ENCODE data around the gene SH2B3.

DNA sequence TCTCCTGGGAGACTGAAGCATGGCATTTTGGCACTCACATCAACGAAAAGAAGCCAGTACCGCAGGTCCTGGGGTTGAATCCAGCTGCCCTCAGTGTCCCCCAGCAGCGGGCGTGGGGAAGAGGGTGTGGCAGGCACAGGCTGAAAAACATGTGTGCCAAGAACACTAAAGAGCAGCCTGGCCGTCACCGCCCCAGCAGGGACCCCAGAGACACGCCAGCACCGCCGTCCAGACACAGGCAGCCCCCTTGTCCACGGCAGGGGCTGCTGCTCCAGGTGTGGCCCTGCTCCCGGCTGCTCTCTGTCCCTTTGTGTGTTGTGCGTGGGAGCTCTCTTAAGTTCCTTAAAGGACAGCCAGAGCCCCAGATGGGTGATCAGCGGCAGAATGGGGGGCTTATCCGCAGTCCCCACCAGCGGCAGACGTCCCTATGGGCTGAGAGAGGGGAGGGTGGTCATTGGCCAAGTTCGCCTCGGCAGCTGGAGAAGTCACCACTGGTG is 37.4 kb upstream of the SH2B3 start:
- TF ChIP-seq, protein P1, sequence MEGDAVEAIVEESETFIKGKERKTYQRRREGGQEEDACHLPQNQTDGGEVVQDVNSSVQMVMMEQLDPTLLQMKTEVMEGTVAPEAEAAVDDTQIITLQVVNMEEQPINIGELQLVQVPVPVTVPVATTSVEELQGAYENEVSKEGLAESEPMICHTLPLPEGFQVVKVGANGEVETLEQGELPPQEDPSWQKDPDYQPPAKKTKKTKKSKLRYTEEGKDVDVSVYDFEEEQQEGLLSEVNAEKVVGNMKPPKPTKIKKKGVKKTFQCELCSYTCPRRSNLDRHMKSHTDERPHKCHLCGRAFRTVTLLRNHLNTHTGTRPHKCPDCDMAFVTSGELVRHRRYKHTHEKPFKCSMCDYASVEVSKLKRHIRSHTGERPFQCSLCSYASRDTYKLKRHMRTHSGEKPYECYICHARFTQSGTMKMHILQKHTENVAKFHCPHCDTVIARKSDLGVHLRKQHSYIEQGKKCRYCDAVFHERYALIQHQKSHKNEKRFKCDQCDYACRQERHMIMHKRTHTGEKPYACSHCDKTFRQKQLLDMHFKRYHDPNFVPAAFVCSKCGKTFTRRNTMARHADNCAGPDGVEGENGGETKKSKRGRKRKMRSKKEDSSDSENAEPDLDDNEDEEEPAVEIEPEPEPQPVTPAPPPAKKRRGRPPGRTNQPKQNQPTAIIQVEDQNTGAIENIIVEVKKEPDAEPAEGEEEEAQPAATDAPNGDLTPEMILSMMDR (conservative IDR thresholded peaks at IDR 0.05 in 1 of 2, IDR thresholded peaks at IDR 0.05 in 1 of 2; ENCODE audit: extremely low read depth in 1 of 2, insufficient read depth in 1 of 2, low read depth in 1 of 2, low read length in 2 of 2) = no peak
- no peak for TF ChIP-seq EZH2 (IDR thresholded peaks at IDR 0.05; ENCODE audit: borderline replicate concordance, low read length)
